ENCODE results near the gene POLR1A. TPM values are rescaled to one million over a fixed set of nuclear protein-coding genes. Genes with fewer than 3 reads are reported as not detected.

Gene POLR1A
- total and polyA plus RNA-seq, 2 experiments from 2014 or later = 6.3 to 19.0 TPM

DNA sequence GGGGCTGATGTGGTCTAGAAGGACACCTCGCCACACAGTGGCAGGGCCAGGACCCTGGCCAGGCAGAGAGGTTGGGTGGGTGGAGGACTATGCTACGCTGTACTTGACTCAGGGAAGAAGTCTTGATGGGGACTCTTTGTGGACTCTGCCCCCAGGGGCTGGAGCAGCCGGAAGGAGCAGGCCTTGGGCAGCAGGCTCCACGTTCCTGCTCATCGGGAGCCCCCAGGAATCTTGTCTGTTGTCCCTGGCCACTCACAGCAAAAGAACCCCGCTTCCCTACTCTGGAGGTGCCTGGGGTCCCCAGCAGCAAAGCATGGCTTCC is 79.0 kb downstream of the POLR1A start:
- Histone ChIP-seq H3K27ac (no peak overlapping the region), H3K4me1 (ENCODE audit: insufficient read depth) (no peaks in the 10 kb centered on the region), H3K79me2 (no peaks in the 10 kb centered on the region), H3K9me3 (ENCODE audit: low read depth) (no peaks in the 10 kb centered on the region), H4K20me1 (ENCODE audit: insufficient read depth, poor library complexity, severe bottlenecking) (no peaks in the 10 kb centered on the region), H3K36me3 (replicated peaks; ENCODE audit: insufficient read depth, low read depth) (no peaks in the 10 kb centered on the region), H3K4me3 (no peak overlapping the region), H2AFZ (no peak overlapping the region), H3K4me2 (no peak overlapping the region), H3K27me3 (no peaks in the 10 kb centered on the region), H3K9me2 (replicated peaks; ENCODE audit: insufficient read depth) (no peaks in the 10 kb centered on the region)
- TF ChIP-seq, protein P1, sequence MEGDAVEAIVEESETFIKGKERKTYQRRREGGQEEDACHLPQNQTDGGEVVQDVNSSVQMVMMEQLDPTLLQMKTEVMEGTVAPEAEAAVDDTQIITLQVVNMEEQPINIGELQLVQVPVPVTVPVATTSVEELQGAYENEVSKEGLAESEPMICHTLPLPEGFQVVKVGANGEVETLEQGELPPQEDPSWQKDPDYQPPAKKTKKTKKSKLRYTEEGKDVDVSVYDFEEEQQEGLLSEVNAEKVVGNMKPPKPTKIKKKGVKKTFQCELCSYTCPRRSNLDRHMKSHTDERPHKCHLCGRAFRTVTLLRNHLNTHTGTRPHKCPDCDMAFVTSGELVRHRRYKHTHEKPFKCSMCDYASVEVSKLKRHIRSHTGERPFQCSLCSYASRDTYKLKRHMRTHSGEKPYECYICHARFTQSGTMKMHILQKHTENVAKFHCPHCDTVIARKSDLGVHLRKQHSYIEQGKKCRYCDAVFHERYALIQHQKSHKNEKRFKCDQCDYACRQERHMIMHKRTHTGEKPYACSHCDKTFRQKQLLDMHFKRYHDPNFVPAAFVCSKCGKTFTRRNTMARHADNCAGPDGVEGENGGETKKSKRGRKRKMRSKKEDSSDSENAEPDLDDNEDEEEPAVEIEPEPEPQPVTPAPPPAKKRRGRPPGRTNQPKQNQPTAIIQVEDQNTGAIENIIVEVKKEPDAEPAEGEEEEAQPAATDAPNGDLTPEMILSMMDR (IDR thresholded peaks at IDR 0.05; ENCODE audit: poor library complexity) = no peak
- TF ChIP-seq EZH2phosphoT487 (IDR thresholded peaks at IDR 0.05; ENCODE audit: low read depth, severe bottlenecking, unreplicated experiment) (no peak), EZH2 (IDR thresholded peaks at IDR 0.05; ENCODE audit: borderline replicate concordance) (no peak)
- DNase-seq (ENCODE audit: low spot score) = no peak
- WGBS (ENCODE audit: low lambda C conversion rate, missing lambda C conversion rate) = 95% methylated on average over 5 of the region's 6 CpGs

DNA sequence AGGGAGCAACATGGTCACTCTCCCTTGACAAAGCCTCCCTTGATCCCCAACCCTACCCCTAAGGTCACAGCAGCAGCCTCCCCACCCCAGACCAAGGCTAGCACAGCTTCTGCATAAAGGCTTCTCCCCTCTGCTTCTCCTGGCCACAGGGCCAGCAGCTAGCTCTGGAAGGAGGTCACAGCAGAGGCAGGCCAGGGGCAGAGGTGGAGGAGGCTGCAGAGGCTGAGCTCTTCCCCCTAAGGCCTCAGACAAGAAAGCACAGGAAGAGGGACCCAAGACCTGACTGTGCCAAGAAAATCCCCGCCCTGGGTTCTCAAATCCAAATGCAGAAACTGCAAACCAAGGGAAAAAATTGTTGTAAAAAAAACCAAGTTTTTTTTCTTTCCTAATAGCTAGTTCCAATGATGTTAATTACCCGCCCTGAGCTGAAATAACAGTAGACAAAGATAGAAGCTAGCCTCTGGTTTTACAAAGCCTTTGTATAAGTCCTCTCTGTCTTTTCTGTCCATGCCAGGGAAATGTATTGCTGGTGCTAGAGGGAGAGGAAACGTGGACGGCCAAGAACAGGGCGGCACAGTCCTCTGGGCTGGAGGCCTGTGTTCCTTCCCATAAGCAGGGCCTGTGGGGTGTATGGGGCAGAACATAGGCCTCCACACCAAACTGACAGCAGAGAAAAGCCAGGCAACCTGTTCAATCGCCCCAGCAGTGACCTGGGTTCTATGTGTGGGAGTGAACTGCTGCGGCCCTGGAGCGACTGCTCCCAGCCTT is 79.5 kb downstream of the POLR1A start:
- H3K4me2 ChIP-seq = no peak overlapping the region
- 79% methylated on average over 8 of the region's 8 CpGs for WGBS (ENCODE audit: low lambda C conversion rate, missing lambda C conversion rate)
- H3K27me3 ChIP-seq = no peaks in the 10 kb centered on the region
- no peaks in the 10 kb centered on the region for H3K9me2 ChIP-seq (replicated peaks; ENCODE audit: insufficient read depth)
- H3K4me3 ChIP-seq = no peak overlapping the region
- H3K27ac ChIP-seq = no peak overlapping the region
- H3K4me1 ChIP-seq (ENCODE audit: insufficient read depth) = no peaks in the 10 kb centered on the region
- H2AFZ ChIP-seq = no peak overlapping the region
- TF ChIP-seq, protein P1 (IDR thresholded peaks at IDR 0.05; ENCODE audit: poor library complexity) = no peak
- TF ChIP-seq EZH2 (IDR thresholded peaks at IDR 0.05; ENCODE audit: borderline replicate concordance) (no peak), EZH2phosphoT487 (IDR thresholded peaks at IDR 0.05; ENCODE audit: low read depth, severe bottlenecking, unreplicated experiment) (no peak)
- no peaks in the 10 kb centered on the region for H4K20me1 ChIP-seq (ENCODE audit: insufficient read depth, poor library complexity, severe bottlenecking)
- DNase-seq (ENCODE audit: low spot score) = no peak
- H3K79me2 ChIP-seq = no peaks in the 10 kb centered on the region
- H3K9me3 ChIP-seq (ENCODE audit: low read depth) = no peaks in the 10 kb centered on the region
- H3K36me3 ChIP-seq (replicated peaks; ENCODE audit: insufficient read depth, low read depth) = no peaks in the 10 kb centered on the region

DNA sequence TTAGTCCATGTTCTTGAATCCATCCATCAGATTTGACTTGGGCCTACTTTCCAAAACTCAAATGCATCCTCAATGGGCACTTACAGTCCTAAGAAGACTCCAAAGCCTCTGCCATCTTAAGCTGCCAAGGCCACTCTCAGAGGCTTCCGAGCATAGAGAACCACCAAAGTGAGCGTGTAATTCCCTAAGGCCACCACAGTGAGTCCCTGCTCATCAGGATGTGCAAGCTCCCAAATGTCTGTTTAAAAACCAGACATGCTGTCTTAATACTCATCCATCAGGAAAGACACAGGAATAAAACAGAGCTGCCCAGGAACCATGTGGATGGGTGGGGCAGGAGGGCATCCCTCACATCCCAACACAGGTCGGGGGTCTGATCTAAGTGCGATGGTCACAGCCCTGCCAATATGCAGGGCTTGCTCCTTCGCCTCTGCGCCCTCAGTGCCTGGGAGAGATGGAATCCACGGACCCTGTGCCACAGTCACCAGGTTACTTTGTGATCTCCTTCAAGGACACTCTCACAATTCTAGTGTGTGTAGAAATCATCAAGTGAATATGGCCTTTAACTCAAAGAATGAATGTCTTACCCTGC is 80.4 kb downstream of the POLR1A start:
- no peak overlapping the region for H2AFZ ChIP-seq
- no peaks in the 10 kb centered on the region for H3K79me2 ChIP-seq
- no peaks in the 10 kb centered on the region for H3K9me3 ChIP-seq (ENCODE audit: low read depth)
- H3K36me3 ChIP-seq (replicated peaks; ENCODE audit: insufficient read depth, low read depth) = no peaks in the 10 kb centered on the region
- WGBS (ENCODE audit: low lambda C conversion rate, missing lambda C conversion rate) = 96% methylated on average over 7 of the region's 7 CpGs
- DNase-seq (ENCODE audit: low spot score) = no peak
- no peak overlapping the region for H3K27ac ChIP-seq
- H3K4me2 ChIP-seq = no peak overlapping the region
- no peaks in the 10 kb centered on the region for H4K20me1 ChIP-seq (ENCODE audit: insufficient read depth, poor library complexity, severe bottlenecking)
- no peaks in the 10 kb centered on the region for H3K4me1 ChIP-seq (ENCODE audit: insufficient read depth)
- H3K9me2 ChIP-seq (replicated peaks; ENCODE audit: insufficient read depth) = no peaks in the 10 kb centered on the region
- H3K4me3 ChIP-seq = no peak overlapping the region
- H3K27me3 ChIP-seq = no peaks in the 10 kb centered on the region
- no peak for TF ChIP-seq EZH2phosphoT487 (IDR thresholded peaks at IDR 0.05; ENCODE audit: low read depth, severe bottlenecking, unreplicated experiment)
- TF ChIP-seq, protein P1 (IDR thresholded peaks at IDR 0.05; ENCODE audit: poor library complexity) = no peak
